Measurements from ENCODE around the gene RFFL.
"Not testable (repeated sequence)": the region's sequence is repeated elsewhere in the genome, so short reads cannot be mapped to it uniquely, and the experiment has no call there.

The RFFL gene

DNA sequence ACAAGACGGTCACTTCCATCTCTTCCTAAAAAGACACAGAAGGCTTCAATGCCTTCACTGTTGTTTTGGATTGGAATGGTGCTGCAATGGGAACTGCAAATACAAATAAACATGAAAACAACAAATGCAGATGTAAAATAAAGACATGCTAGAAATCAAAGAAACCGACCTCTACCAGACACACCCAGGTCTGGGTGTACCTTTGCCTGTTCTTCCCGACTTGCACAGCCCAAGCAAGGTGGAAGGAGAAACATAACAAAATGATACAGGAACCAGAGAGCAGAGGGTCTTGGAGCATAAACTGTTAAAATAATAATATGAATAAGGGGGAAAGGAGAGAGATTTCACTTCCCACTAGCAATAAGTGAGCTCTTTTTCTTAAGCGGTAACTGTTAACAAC lies 17.3 kb downstream of the RFFL start:
- no peaks in the 10 kb centered on the region for H3K27me3 ChIP-seq (ENCODE audit: insufficient read depth, low read length)
- WGBS = 92% methylated on average over 4 of the region's 4 CpGs

GRCh38 chr17:35045458-35045979 lies 18.0 kb downstream of the RFFL start:
- H3K27me3 ChIP-seq (ENCODE audit: insufficient read depth, low read length); H3K27ac ChIP-seq (ENCODE audit: low read depth, low read length); H3K9ac ChIP-seq (ENCODE audit: low read depth, low read length); H3K9me3 ChIP-seq (ENCODE audit: insufficient read depth, low read depth, low read length); H3K36me3 ChIP-seq (ENCODE audit: insufficient read depth, low read length); H3K4me3 ChIP-seq (ENCODE audit: low read length): not testable (repeated sequence)
- WGBS = 98% methylated on average over 11 of the region's 13 CpGs
- peaks cover 13% of the 10 kb centered on the region; the same call in 1 of the 2 replicates for H3K4me1 ChIP-seq (ENCODE audit: insufficient read depth, low read length)

More for the DNA sequence above, 17.3 kb downstream of the RFFL start:
- Histone ChIP-seq H3K36me3 (ENCODE audit: insufficient read depth, low read length) (no peaks in the 10 kb centered on the region), H3K4me3 (ENCODE audit: low read length) (no peak overlapping the region), H3K9me3 (ENCODE audit: insufficient read depth, low read depth, low read length) (no peaks in the 10 kb centered on the region), H3K4me1 (ENCODE audit: insufficient read depth, low read length) (peaks cover 13% of the 10 kb centered on the region; the same call in 1 of the 2 replicates), H3K27ac (ENCODE audit: low read depth, low read length) (no peak overlapping the region), H3K9ac (ENCODE audit: low read depth, low read length) (no peak overlapping the region)

DNA sequence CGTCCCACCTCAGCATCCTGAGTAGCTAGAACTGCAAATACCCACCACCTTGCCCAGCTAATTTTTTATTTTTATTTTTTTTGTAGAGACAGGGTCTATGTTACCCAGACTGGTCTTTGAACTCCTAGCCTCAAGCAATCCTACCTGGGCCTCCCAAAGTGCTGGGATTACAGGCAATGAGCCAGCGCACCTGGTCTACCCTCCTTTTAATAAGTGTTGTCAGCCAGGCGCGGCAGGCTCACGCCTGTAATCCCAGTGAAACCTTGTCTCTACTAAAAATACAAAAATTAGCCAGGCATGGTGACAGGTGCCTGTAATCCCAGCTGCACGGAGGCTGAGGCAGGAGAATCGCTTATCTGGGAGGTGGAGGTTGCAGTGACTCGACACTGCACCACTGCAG lies 19.3 kb downstream of the RFFL start:
- H3K9ac ChIP-seq (ENCODE audit: low read depth, low read length) = no peak overlapping the region
- no peaks in the 10 kb centered on the region for H3K9me3 ChIP-seq (ENCODE audit: insufficient read depth, low read depth, low read length)
- peaks cover 13% of the 10 kb centered on the region; the same call in 1 of the 2 replicates for H3K4me1 ChIP-seq (ENCODE audit: insufficient read depth, low read length)
- H3K27ac ChIP-seq (ENCODE audit: low read depth, low read length) = no peak overlapping the region
- H3K4me3 ChIP-seq (ENCODE audit: low read length) = no peak overlapping the region
- no peaks in the 10 kb centered on the region for H3K27me3 ChIP-seq (ENCODE audit: insufficient read depth, low read length)
- WGBS = 94% methylated on average over 8 of the region's 8 CpGs
- H3K36me3 ChIP-seq (ENCODE audit: insufficient read depth, low read length) = no peaks in the 10 kb centered on the region

- Histone ChIP-seq H3K9ac (ENCODE audit: low read depth, low read length) (no peak overlapping the region), H3K4me1 (ENCODE audit: insufficient read depth, low read length) (no peaks in the 10 kb centered on the region), H3K36me3 (ENCODE audit: insufficient read depth, low read length) (no peaks in the 10 kb centered on the region), H3K27ac (ENCODE audit: low read depth, low read length) (no peak overlapping the region), H3K27me3 (ENCODE audit: insufficient read depth, low read length) (no peaks in the 10 kb centered on the region), H3K4me3 (ENCODE audit: low read length) (no peak overlapping the region), H3K9me3 (ENCODE audit: insufficient read depth, low read depth, low read length) (no peaks in the 10 kb centered on the region)
- 95% methylated on average over 7 of the region's 7 CpGs for WGBS
Measured at GRCh38 chr17:35041390-35041789, 22.1 kb downstream of the RFFL start.

GRCh38 chr17:35038453-35038852 lies 25.1 kb downstream of the RFFL start:
- Histone ChIP-seq H3K9me3 (ENCODE audit: insufficient read depth, low read depth, low read length) (no peaks in the 10 kb centered on the region), H3K4me1 (ENCODE audit: insufficient read depth, low read length) (no peaks in the 10 kb centered on the region), H3K4me3 (ENCODE audit: low read length) (no peak overlapping the region), H3K27ac (ENCODE audit: low read depth, low read length) (no peak overlapping the region), H3K27me3 (ENCODE audit: insufficient read depth, low read length) (no peaks in the 10 kb centered on the region), H3K36me3 (ENCODE audit: insufficient read depth, low read length) (no peaks in the 10 kb centered on the region), H3K9ac (ENCODE audit: low read depth, low read length) (no peak overlapping the region)
- 93% methylated on average over 2 of the region's 3 CpGs for WGBS

DNA sequence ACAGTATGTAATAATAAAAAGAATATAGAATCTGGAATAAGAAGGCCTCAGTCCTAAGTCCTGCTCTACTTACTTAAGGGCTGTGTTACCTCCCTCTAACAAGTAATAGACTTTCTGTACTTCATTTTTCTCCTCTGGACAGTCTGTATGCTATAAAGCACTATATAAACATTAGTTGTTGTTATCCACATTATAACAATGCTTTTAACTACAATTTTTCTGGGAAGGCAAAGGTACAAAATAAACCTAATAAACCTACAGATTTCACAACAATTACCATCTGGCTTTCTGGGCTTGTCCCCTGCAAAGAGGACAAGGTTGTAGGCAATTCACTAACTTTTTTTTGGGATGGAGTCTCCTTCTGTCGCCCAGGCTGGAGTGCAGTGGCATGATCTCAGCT lies 32.7 kb downstream of the RFFL start:
- Histone ChIP-seq H3K9me3 (ENCODE audit: insufficient read depth, low read depth, low read length) (no peaks in the 10 kb centered on the region), H3K9ac (ENCODE audit: low read depth, low read length) (no peak overlapping the region), H3K4me3 (ENCODE audit: low read length) (no peak overlapping the region), H3K4me1 (ENCODE audit: insufficient read depth, low read length) (no peaks in the 10 kb centered on the region), H3K27ac (ENCODE audit: low read depth, low read length) (no peak overlapping the region), H3K27me3 (ENCODE audit: insufficient read depth, low read length) (no peaks in the 10 kb centered on the region), H3K36me3 (ENCODE audit: insufficient read depth, low read length) (peaks cover 3% of the 10 kb centered on the region; the same call in 1 of the 2 replicates)
- WGBS = 87% methylated on average over 1 of the region's 1 CpG

DNA sequence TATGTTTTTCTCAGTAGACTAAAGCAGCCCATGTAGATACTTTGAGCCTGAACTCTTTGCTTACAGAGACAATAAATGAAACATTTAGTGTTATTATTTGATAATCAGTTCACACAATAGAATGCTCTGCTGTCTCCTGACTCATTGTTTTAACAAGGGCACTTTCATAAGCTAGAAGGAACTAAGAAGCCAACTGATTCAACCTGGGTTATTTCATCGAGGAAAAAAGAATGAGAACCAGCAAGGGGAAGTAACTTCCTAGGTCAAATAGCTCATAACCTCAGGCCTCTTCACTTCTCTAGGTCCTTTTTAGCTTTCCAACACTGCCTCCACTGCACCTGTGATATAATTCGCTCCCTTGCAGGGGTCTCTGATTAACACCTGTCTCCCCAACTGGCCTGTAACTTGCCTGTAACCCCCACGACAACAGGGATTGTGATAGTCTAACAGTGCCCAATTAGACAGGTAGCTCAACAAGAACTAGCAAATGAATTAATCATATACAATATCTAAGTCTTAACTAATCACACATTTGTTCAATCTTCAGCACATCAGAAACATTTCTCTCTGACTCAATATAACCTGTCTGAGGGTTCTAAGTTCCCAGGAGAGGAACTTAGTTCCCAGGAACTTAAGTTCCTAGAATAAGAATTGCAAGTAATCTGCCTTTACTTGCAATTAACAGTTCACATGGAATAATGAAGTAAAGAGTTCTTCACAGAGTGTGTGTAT lies 34.8 kb downstream of the RFFL start:
- WGBS = 89% methylated on average over 3 of the region's 3 CpGs
- H3K9me3 ChIP-seq (ENCODE audit: insufficient read depth, low read depth, low read length) = no peaks in the 10 kb centered on the region

DNA sequence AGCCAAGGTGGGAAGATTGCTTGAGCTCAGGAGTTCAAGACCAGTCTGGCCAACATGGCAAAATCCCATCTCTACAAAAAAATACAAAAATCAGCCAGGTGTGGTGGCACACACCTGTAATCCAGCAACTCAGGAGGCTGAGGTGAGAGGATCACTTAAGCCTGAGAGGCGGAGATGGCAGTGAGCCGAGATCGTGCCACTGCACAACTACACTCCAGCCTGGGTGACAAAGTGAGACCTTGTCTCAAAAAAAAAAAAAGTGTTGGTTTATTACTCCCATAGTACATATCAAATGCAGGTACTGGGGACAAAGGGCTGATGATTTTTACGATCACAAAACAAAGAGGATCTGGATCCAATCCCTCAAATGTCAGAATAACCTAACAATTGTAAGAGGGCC lies 35.4 kb downstream of the RFFL start:
- H3K27ac ChIP-seq (ENCODE audit: low read depth, low read length); H3K9ac ChIP-seq (ENCODE audit: low read depth, low read length); H3K36me3 ChIP-seq (ENCODE audit: insufficient read depth, low read length); H3K4me3 ChIP-seq (ENCODE audit: low read length); H3K27me3 ChIP-seq (ENCODE audit: insufficient read depth, low read length); H3K9me3 ChIP-seq (ENCODE audit: insufficient read depth, low read depth, low read length); H3K4me1 ChIP-seq (ENCODE audit: insufficient read depth, low read length): not testable (repeated sequence)
- 95% methylated on average over 4 of the region's 4 CpGs for WGBS

More for the DNA sequence above, 34.8 kb downstream of the RFFL start:
- H3K9ac ChIP-seq (ENCODE audit: low read depth, low read length) = no peak overlapping the region
- H3K4me3 ChIP-seq (ENCODE audit: low read length) = no peak overlapping the region
- peaks cover 3% of the 10 kb centered on the region; the same call in 1 of the 2 replicates for H3K36me3 ChIP-seq (ENCODE audit: insufficient read depth, low read length)
- no peaks in the 10 kb centered on the region for H3K4me1 ChIP-seq (ENCODE audit: insufficient read depth, low read length)
- H3K27ac ChIP-seq (ENCODE audit: low read depth, low read length) = no peak overlapping the region
- no peaks in the 10 kb centered on the region for H3K27me3 ChIP-seq (ENCODE audit: insufficient read depth, low read length)

DNA sequence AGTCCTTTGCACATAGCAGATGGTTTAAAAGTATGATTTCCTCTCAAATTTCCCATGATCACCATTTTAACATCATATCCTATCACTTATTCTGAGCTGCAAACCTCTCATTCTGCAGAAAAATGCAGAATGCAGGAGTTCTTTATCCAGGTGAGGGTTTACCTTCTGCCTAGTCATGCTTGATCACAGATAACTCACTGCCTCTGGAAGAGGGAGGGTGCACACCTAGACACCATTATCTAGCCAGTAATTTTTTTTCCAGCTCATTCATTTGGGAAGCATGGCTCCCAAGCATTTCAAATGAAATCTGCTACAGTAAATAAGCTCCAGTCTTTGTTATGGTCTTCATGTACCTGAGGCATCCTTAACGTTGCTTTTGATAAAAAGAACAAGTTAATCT lies 38.0 kb downstream of the RFFL start:
- no peak overlapping the region for H3K4me3 ChIP-seq (ENCODE audit: low read length)
- 85% methylated on average over 1 of the region's 1 CpG for WGBS

DNA sequence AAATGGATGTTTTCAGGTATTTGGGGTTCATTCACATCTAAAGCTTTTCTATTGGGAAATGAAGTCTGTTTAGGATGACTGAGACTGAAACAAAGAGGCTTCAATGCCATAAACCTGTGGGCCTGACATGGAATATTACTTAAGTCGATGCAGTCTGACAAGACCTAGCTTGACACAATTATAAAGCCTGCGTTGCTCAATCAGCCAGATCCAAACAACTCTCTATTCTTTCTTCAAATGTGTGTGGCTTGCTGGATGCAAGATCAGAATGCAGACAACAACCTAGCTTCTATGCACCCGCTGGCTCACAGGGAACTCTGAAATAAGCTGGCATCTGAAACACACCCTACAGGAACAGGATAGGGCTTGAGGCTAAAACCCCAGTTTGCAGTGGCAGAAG lies 40.0 kb downstream of the RFFL start:
- Histone ChIP-seq H3K27ac (ENCODE audit: low read depth, low read length) (no peak overlapping the region), H3K4me3 (ENCODE audit: low read length) (no peak overlapping the region), H3K27me3 (ENCODE audit: insufficient read depth, low read length) (no peaks in the 10 kb centered on the region), H3K9ac (ENCODE audit: low read depth, low read length) (no peak overlapping the region), H3K9me3 (ENCODE audit: insufficient read depth, low read depth, low read length) (no peaks in the 10 kb centered on the region), H3K4me1 (ENCODE audit: insufficient read depth, low read length) (no peaks in the 10 kb centered on the region), H3K36me3 (ENCODE audit: insufficient read depth, low read length) (peaks cover 3% of the 10 kb centered on the region; the same call in 1 of the 2 replicates)
- 89% methylated on average over 3 of the region's 3 CpGs for WGBS

More for the DNA sequence above, 38.0 kb downstream of the RFFL start:
- no peak overlapping the region for H3K9ac ChIP-seq (ENCODE audit: low read depth, low read length)
- no peak overlapping the region for H3K27ac ChIP-seq (ENCODE audit: low read depth, low read length)
- no peaks in the 10 kb centered on the region for H3K4me1 ChIP-seq (ENCODE audit: insufficient read depth, low read length)
- H3K36me3 ChIP-seq (ENCODE audit: insufficient read depth, low read length) = peaks cover 3% of the 10 kb centered on the region; the same call in 1 of the 2 replicates
- no peaks in the 10 kb centered on the region for H3K9me3 ChIP-seq (ENCODE audit: insufficient read depth, low read depth, low read length)
- H3K27me3 ChIP-seq (ENCODE audit: insufficient read depth, low read length) = no peaks in the 10 kb centered on the region

GRCh38 chr17:35022536-35023063 lies 40.9 kb downstream of the RFFL start:
- H3K4me3 ChIP-seq (ENCODE audit: low read length) = no peak overlapping the region
- 89% methylated on average over 8 of the region's 8 CpGs for WGBS
- H3K9ac ChIP-seq (ENCODE audit: low read depth, low read length) = no peak overlapping the region
- H3K9me3 ChIP-seq (ENCODE audit: insufficient read depth, low read depth, low read length) = no peaks in the 10 kb centered on the region
- H3K27me3 ChIP-seq (ENCODE audit: insufficient read depth, low read length) = no peaks in the 10 kb centered on the region
- H3K27ac ChIP-seq (ENCODE audit: low read depth, low read length) = no peak overlapping the region
- H3K4me1 ChIP-seq (ENCODE audit: insufficient read depth, low read length) = no peaks in the 10 kb centered on the region
- peaks cover 3% of the 10 kb centered on the region; the same call in 1 of the 2 replicates for H3K36me3 ChIP-seq (ENCODE audit: insufficient read depth, low read length)

Data from HUES64 (cell line).